Stimulated activated CD4-positive, alpha-beta T cell treated with anti-CD3 and anti-CD28 coated beads, Interleukin-12 subunit alpha, Interleukin-12 subunit beta, amount 100 ng/mL, for 24 hours (primary cell): Measurements from ENCODE around the gene AUTS2.
"Not testable (repeated sequence)": the region's sequence is repeated elsewhere in the genome, so short reads cannot be mapped to it uniquely, and the experiment has no call there.

Experiments used
- DNase-seq, 2 experiments: peaks; one replicate each; pipeline ENCODE4 v3.0.0-alpha.2; 2020; ENCODE audit warnings: low read depth in 2 of 2

Gene AUTS2

GRCh38 chr7:70243443-70243842, 645.2 kb downstream of the AUTS2 start:
- no peak for DNase-seq

GRCh38 chr7:70257921-70258320, 659.6 kb downstream of the AUTS2 start:
- no peak for DNase-seq

GRCh38 chr7:70259502-70259901, 661.2 kb downstream of the AUTS2 start:
- DNase-seq, result no peak

- no peak for DNase-seq
Observed at GRCh38 chr7:70263471-70264255, 665.4 kb downstream of the AUTS2 start.

- DNase-seq, result no peak
Observed at GRCh38 chr7:70266186-70266585, 667.9 kb downstream of the AUTS2 start.

- no peak for DNase-seq
Observed at GRCh38 chr7:70267381-70268120, 669.3 kb downstream of the AUTS2 start.

- DNase-seq, result no peak
Observed at GRCh38 chr7:70268179-70268578, 669.9 kb downstream of the AUTS2 start.

GRCh38 chr7:70270149-70270548, 671.9 kb downstream of the AUTS2 start:
- no peak for DNase-seq

GRCh38 chr7:70271617-70272081, 673.4 kb downstream of the AUTS2 start:
- DNase-seq, result no peak

- DNase-seq, result not testable (repeated sequence)
Observed at GRCh38 chr7:70275570-70275969, 677.3 kb downstream of the AUTS2 start.

- DNase-seq, result no peak
Observed at GRCh38 chr7:70285187-70285586, 686.9 kb downstream of the AUTS2 start.

- DNase-seq, result no peak
Observed at GRCh38 chr7:70285854-70286253, 687.6 kb downstream of the AUTS2 start.

GRCh38 chr7:70288781-70289456, 690.6 kb downstream of the AUTS2 start:
- DNase-seq, result no peak

- no peak for DNase-seq
Observed at GRCh38 chr7:70292716-70293115, 694.4 kb downstream of the AUTS2 start.

GRCh38 chr7:70294211-70294911, 696.1 kb downstream of the AUTS2 start:
- DNase-seq, result no peak

- no peak for DNase-seq
Observed at GRCh38 chr7:70298780-70299471, 700.7 kb downstream of the AUTS2 start.

GRCh38 chr7:70299472-70299807, 701.2 kb downstream of the AUTS2 start:
- no peak for DNase-seq

GRCh38 chr7:70301673-70302185, 703.5 kb downstream of the AUTS2 start:
- DNase-seq, result no peak

GRCh38 chr7:70303309-70303708, 705.0 kb downstream of the AUTS2 start:
- DNase-seq, result no peak

- no peak for DNase-seq
Observed at GRCh38 chr7:70303780-70304179, 705.5 kb downstream of the AUTS2 start.

- DNase-seq, result no peak
Observed at GRCh38 chr7:70306173-70306572, 707.9 kb downstream of the AUTS2 start.
